ENCODE results near the gene PTPRM.

DNA sequence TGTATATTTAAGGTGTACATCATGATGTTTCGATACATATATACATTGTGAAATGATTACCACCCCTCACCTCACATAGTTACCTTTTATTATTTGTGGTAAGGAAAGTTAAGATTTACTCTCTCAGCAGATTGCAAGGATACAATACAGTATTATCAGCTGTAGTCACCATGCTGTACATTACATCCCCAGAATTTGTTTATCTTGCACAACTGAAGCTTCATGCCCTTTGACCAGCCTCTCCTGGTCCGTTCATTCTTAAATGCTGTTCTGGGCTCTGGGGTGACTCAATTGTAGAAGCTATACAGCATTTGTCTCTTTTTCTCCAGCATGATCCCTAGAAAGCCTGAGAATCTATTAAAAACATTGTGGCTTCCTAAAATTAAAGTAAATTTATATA, 90.8 kb downstream of the PTPRM start:
- TF ChIP-seq, protein P1, sequence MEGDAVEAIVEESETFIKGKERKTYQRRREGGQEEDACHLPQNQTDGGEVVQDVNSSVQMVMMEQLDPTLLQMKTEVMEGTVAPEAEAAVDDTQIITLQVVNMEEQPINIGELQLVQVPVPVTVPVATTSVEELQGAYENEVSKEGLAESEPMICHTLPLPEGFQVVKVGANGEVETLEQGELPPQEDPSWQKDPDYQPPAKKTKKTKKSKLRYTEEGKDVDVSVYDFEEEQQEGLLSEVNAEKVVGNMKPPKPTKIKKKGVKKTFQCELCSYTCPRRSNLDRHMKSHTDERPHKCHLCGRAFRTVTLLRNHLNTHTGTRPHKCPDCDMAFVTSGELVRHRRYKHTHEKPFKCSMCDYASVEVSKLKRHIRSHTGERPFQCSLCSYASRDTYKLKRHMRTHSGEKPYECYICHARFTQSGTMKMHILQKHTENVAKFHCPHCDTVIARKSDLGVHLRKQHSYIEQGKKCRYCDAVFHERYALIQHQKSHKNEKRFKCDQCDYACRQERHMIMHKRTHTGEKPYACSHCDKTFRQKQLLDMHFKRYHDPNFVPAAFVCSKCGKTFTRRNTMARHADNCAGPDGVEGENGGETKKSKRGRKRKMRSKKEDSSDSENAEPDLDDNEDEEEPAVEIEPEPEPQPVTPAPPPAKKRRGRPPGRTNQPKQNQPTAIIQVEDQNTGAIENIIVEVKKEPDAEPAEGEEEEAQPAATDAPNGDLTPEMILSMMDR (IDR thresholded peaks at IDR 0.05), result no peak
- TF ChIP-seq POLR2A (IDR thresholded peaks at IDR 0.05) (no peak), EP300 (IDR thresholded peaks at IDR 0.05) (no peak)

Measured in ovary (tissue), 3 donors.